Nephron (organoid): ENCODE measurements around the gene DEFB127.

Experiments used
- H3K27ac Mint-ChIP-seq, 3 experiments: 2 replicates each; pipeline ENCODE4 v1.8.0; 2020; ENCODE audit warnings: mixed read lengths in 3 of 3, mild to moderate bottlenecking in 2 of 3, moderate library complexity in 1 of 3
- H3K27me3 Mint-ChIP-seq: 2 replicates; pipeline ENCODE4 v1.8.0; 2021; ENCODE audit warnings: low read depth, mild to moderate bottlenecking, moderate library complexity, mixed read lengths
- H3K36me3 Mint-ChIP-seq: 2 replicates; pipeline ENCODE4 v1.8.0; 2020; ENCODE audit warnings: low read depth, mixed read lengths
- H3K4me1 Mint-ChIP-seq: 2 replicates; pipeline ENCODE4 v1.8.0; 2020; ENCODE audit warnings: mixed read lengths
- H3K4me3 Mint-ChIP-seq, 3 experiments: 2 replicates each; pipeline ENCODE4 v1.8.0; 2020; ENCODE audit warnings: mild to moderate bottlenecking in 3 of 3, mixed read lengths in 3 of 3, moderate library complexity in 2 of 3
- H3K9me3 Mint-ChIP-seq: 2 replicates; pipeline ENCODE4 v1.8.0; 2020; ENCODE audit warnings: mixed read lengths
- CTCF ChIP-seq, 3 experiments: fragments of 200-600 bp; sonication (generic); IDR thresholded peaks; one replicate each; pipeline ENCODE4 v1.5.0; 2021; ENCODE audit warnings: antibody characterized with exemption in 3 of 3; ENCODE audit not compliant: unreplicated experiment in 3 of 3

Gene DEFB127

GRCh38 chr20:145877-146276 is 11.4 kb upstream of the DEFB127 start:
- no peak for TF ChIP-seq CTCF (IDR thresholded peaks at IDR 0.05; ENCODE audit: unreplicated experiment in 3 of 3)
- Mint-ChIP-seq H3K27me3 (peaks cover 80% of the 10 kb centered on the region), H3K9me3 (no peaks in the 10 kb centered on the region), H3K27ac (no peak overlapping the region), H3K4me3 (no peak overlapping the region), H3K4me1 (no peaks in the 10 kb centered on the region), H3K36me3 (no peaks in the 10 kb centered on the region)

GRCh38 chr20:152131-152530 is 5.1 kb upstream of the DEFB127 start:
- Mint-ChIP-seq H3K27ac (no peak overlapping the region), H3K9me3 (no peaks in the 10 kb centered on the region), H3K27me3 (peaks cover 58% of the 10 kb centered on the region), H3K4me1 (no peaks in the 10 kb centered on the region), H3K4me3 (no peak overlapping the region), H3K36me3 (no peaks in the 10 kb centered on the region)
- no peak for TF ChIP-seq CTCF (IDR thresholded peaks at IDR 0.05; ENCODE audit: unreplicated experiment in 3 of 3)

- H3K4me3 Mint-ChIP-seq: no peak overlapping the region
- H3K27me3 Mint-ChIP-seq: peaks cover 44% of the 10 kb centered on the region
- no peaks in the 10 kb centered on the region for H3K4me1 Mint-ChIP-seq
- H3K27ac Mint-ChIP-seq: no peak overlapping the region
- no peaks in the 10 kb centered on the region for H3K9me3 Mint-ChIP-seq
- no peaks in the 10 kb centered on the region for H3K36me3 Mint-ChIP-seq
- no peak for TF ChIP-seq CTCF (IDR thresholded peaks at IDR 0.05; ENCODE audit: unreplicated experiment in 3 of 3)
Observed at GRCh38 chr20:164618-165017, 7.4 kb downstream of the DEFB127 start.

GRCh38 chr20:168876-169275 is 11.6 kb downstream of the DEFB127 start:
- Mint-ChIP-seq H3K36me3 (no peaks in the 10 kb centered on the region), H3K4me1 (no peaks in the 10 kb centered on the region), H3K27ac (no peak overlapping the region), H3K9me3 (no peaks in the 10 kb centered on the region), H3K4me3 (no peak overlapping the region), H3K27me3 (peaks cover 39% of the 10 kb centered on the region)
- TF ChIP-seq CTCF (IDR thresholded peaks at IDR 0.05; ENCODE audit: unreplicated experiment in 3 of 3): no peak

- no peaks in the 10 kb centered on the region for H3K4me1 Mint-ChIP-seq
- H3K27ac Mint-ChIP-seq: no peak overlapping the region
- peaks cover 15% of the 10 kb centered on the region for H3K9me3 Mint-ChIP-seq
- peaks cover 69% of the 10 kb centered on the region for H3K27me3 Mint-ChIP-seq
- no peak overlapping the region for H3K4me3 Mint-ChIP-seq
- H3K36me3 Mint-ChIP-seq: no peaks in the 10 kb centered on the region
- no peak for TF ChIP-seq CTCF (IDR thresholded peaks at IDR 0.05; ENCODE audit: unreplicated experiment in 3 of 3)
Observed at GRCh38 chr20:184288-184687, 27.0 kb downstream of the DEFB127 start.

- peaks cover 21% of the 10 kb centered on the region for H3K9me3 Mint-ChIP-seq
- H3K4me1 Mint-ChIP-seq: no peaks in the 10 kb centered on the region
- no peak overlapping the region for H3K4me3 Mint-ChIP-seq
- H3K27me3 Mint-ChIP-seq: peaks cover 62% of the 10 kb centered on the region
- no peak overlapping the region for H3K27ac Mint-ChIP-seq
- H3K36me3 Mint-ChIP-seq: no peaks in the 10 kb centered on the region
- no peak for TF ChIP-seq CTCF (IDR thresholded peaks at IDR 0.05; ENCODE audit: unreplicated experiment in 3 of 3)
Observed at GRCh38 chr20:187733-188132, 30.5 kb downstream of the DEFB127 start.
